Measurements from ENCODE around the gene TAF13. TPM values are rescaled to one million over a fixed set of nuclear protein-coding genes. Genes with fewer than 3 reads are reported as not detected.
A peak's percentile ranks its signal among the peaks of the same experiment; 100 is the strongest.

TAF13 gene
- total and polyA plus RNA-seq, 9 of the 15 experiments (the other 6 are each of a cell fraction or from before 2014, with no cell fraction given): 14.9 to 77.2 (median 38.7) TPM

DNA sequence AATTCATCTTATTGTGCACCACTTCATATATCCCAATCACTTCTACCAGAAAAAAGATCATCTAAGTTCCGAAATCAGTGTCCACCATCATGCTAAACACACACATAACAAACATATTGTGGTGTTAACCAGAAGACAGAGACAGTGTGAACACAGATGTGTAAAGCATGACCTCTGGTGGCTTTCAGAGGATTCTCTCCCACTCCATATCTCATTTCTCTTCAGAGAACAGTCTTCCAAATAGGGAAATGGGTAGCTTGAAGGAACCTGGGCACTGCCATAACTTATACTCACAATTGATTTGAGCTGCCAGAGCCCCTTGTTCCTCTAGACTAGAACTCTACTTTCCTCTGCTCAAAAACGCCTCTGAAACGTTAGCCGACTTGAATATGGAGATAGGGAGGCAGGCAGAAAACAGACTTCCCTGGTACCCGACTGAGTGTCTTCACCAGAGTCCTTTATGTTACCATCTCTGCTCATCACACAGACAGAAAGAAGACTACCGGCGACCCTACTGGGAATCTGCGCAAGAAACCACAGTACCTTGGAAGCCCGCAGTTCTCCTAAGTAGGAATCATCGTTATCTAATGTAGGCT, 36.4 kb upstream of the TAF13 start (continued):
- TF ChIP-seq LCOR (CRISPR knock-in tag; IDR thresholded peaks at IDR 0.05) (peak; percentile 33; the same call in 1 of the 2 replicates), PML (IDR thresholded peaks at IDR 0.05; ENCODE audit: low read length) (no peak), RAD21 (CRISPR knock-in tag; conservative IDR thresholded peaks at IDR 0.05 in 1 of 2, IDR thresholded peaks at IDR 0.05 in 1 of 2) (peak; percentile 94 to 97), ELK3 (CRISPR knock-in tag; IDR thresholded peaks at IDR 0.05) (0 out of 2 replicates have a peak, but pooled peaks have one; percentile 33), EP300 (IDR thresholded peaks at IDR 0.05; ENCODE audit: low read length) (peak; percentile 9; the same call in 1 of the 2 replicates), RBM15 (IDR thresholded peaks at IDR 0.05; ENCODE audit: insufficient read depth, low read length) (no peak), ARNT (IDR thresholded peaks at IDR 0.05) (0 out of 4 replicates have a peak, but pooled peaks of 1 of the 2 experiments have one; percentile 21), MCM3 (IDR thresholded peaks at IDR 0.05) (no peak), KAT7 (CRISPR knock-in tag; IDR thresholded peaks at IDR 0.05; ENCODE audit: borderline replicate concordance) (0 out of 2 replicates have a peak, but pooled peaks have one; percentile 3), ELF1 (tag; IDR thresholded peaks at IDR 0.05) (0 out of 2 replicates have a peak, but pooled peaks have one; percentile 49), FOSL1 (tag; conservative IDR thresholded peaks at IDR 0.05) (0 out of 2 replicates have a peak, but pooled peaks have one; percentile 12), STAG1 (CRISPR knock-in tag; IDR thresholded peaks at IDR 0.05; ENCODE audit: borderline replicate concordance) (no peak; the same call in 1 of the 2 replicates), GTF2B (IDR thresholded peaks at IDR 0.05; ENCODE audit: extremely low read depth, insufficient read length) (no peak), MLX (CRISPR knock-in tag; conservative IDR thresholded peaks at IDR 0.05) (0 out of 4 replicates have a peak, but pooled peaks of 1 of the 2 experiments have one; percentile 10), ZNF311 (CRISPR knock-in tag; IDR thresholded peaks at IDR 0.05) (no peak), MCM5 (IDR thresholded peaks at IDR 0.05; ENCODE audit: low read depth) (no peak), ZNF384 (IDR thresholded peaks at IDR 0.05; ENCODE audit: low read depth, low read length) (peak; percentile 43; the same call in 1 of the 2 replicates), ASH1L (IDR thresholded peaks at IDR 0.05; ENCODE audit: borderline replicate concordance, low read depth, partially characterized antibody) (peak; percentile 20)
- TF ChIP-seq, protein P1, sequence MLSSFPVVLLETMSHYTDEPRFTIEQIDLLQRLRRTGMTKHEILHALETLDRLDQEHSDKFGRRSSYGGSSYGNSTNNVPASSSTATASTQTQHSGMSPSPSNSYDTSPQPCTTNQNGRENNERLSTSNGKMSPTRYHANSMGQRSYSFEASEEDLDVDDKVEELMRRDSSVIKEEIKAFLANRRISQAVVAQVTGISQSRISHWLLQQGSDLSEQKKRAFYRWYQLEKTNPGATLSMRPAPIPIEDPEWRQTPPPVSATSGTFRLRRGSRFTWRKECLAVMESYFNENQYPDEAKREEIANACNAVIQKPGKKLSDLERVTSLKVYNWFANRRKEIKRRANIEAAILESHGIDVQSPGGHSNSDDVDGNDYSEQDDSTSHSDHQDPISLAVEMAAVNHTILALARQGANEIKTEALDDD (IDR thresholded peaks at IDR 0.05): peak; percentile 62
- TF ChIP-seq, protein P2, sequence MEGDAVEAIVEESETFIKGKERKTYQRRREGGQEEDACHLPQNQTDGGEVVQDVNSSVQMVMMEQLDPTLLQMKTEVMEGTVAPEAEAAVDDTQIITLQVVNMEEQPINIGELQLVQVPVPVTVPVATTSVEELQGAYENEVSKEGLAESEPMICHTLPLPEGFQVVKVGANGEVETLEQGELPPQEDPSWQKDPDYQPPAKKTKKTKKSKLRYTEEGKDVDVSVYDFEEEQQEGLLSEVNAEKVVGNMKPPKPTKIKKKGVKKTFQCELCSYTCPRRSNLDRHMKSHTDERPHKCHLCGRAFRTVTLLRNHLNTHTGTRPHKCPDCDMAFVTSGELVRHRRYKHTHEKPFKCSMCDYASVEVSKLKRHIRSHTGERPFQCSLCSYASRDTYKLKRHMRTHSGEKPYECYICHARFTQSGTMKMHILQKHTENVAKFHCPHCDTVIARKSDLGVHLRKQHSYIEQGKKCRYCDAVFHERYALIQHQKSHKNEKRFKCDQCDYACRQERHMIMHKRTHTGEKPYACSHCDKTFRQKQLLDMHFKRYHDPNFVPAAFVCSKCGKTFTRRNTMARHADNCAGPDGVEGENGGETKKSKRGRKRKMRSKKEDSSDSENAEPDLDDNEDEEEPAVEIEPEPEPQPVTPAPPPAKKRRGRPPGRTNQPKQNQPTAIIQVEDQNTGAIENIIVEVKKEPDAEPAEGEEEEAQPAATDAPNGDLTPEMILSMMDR (IDR thresholded peaks at IDR 0.05 in 2 of 3, conservative IDR thresholded peaks at IDR 0.05 in 1 of 3; ENCODE audit: insufficient read depth in 2 of 3, low read depth in 1 of 3, low read length in 3 of 3): peak; percentile 77 to 93 (median 78); a peak in 5 of 6 replicates
- TF ChIP-seq, protein P3, sequence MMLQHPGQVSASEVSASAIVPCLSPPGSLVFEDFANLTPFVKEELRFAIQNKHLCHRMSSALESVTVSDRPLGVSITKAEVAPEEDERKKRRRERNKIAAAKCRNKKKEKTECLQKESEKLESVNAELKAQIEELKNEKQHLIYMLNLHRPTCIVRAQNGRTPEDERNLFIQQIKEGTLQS (IDR thresholded peaks at IDR 0.05): no peak
- TF ChIP-seq, protein P3 (CRISPR knock-in tag; conservative IDR thresholded peaks at IDR 0.05): no peak; the same call in none of the 2 replicates
